T-helper 22 cell (primary cell): ENCODE data around the gene SPHK2.
"Not testable (repeated sequence)": the region's sequence is repeated elsewhere in the genome, so short reads cannot be mapped to it uniquely, and the experiment has no call there.

Experiments used
- DNase-seq: peaks from one replicate; pipeline ENCODE4 v3.0.0-alpha.2; 2020; ENCODE audit warnings: low read depth

SPHK2 gene

GRCh38 chr19:48618916-48619691, at the start of gene SPHK2, which contains the start of gene RPL18:
Gene SPHK2, plus strand, starts transcription at chr19:48619506. Its CDS starts 1,009 bp downstream, at chr19:48620515.
Gene RPL18, minus strand, starts transcription at chr19:48619178. Its CDS starts 35 bp downstream, at chr19:48619143.
- peak; percentile 89 for DNase-seq

- no peak for DNase-seq
These were observed 49.5 kb upstream of the SPHK2 start for GRCh38 chr19:48569814-48570213.

- no peak for DNase-seq
These were observed 47.7 kb upstream of the SPHK2 start for GRCh38 chr19:48571378-48572162.

GRCh38 chr19:48573163-48573505, 46.2 kb upstream of the SPHK2 start:
- DNase-seq, result no peak

- no peak for DNase-seq
These were observed 43.2 kb upstream of the SPHK2 start for GRCh38 chr19:48575931-48576622.

GRCh38 chr19:48577908-48578307, 41.4 kb upstream of the SPHK2 start:
- DNase-seq, result not testable (repeated sequence)

GRCh38 chr19:48578891-48579290, 40.4 kb upstream of the SPHK2 start:
- no peak for DNase-seq

GRCh38 chr19:48582168-48582567, 37.1 kb upstream of the SPHK2 start:
- DNase-seq, result no peak

GRCh38 chr19:48587387-48587786, 31.9 kb upstream of the SPHK2 start:
- no peak for DNase-seq

GRCh38 chr19:48588670-48589401, 30.5 kb upstream of the SPHK2 start:
- DNase-seq, result peak; percentile 65

- DNase-seq, result no peak
These were observed 28.3 kb upstream of the SPHK2 start for GRCh38 chr19:48591021-48591420.

- DNase-seq, result no peak
These were observed 24.1 kb upstream of the SPHK2 start for GRCh38 chr19:48595171-48595570.

- no peak for DNase-seq
These were observed 23.5 kb upstream of the SPHK2 start for GRCh38 chr19:48595833-48596232.

- no peak for DNase-seq
These were observed 23.1 kb upstream of the SPHK2 start for GRCh38 chr19:48596237-48596636.

GRCh38 chr19:48596679-48597465, 22.4 kb upstream of the SPHK2 start:
- DNase-seq, result peak; percentile 38

- no peak for DNase-seq
These were observed 20.2 kb upstream of the SPHK2 start for GRCh38 chr19:48598996-48599700.

GRCh38 chr19:48600679-48601417, 18.5 kb upstream of the SPHK2 start:
- no peak for DNase-seq

GRCh38 chr19:48603001-48603400, 16.3 kb upstream of the SPHK2 start:
- no peak for DNase-seq

GRCh38 chr19:48603449-48603848, 15.9 kb upstream of the SPHK2 start:
- no peak for DNase-seq

- no peak for DNase-seq
These were observed 15.5 kb upstream of the SPHK2 start for GRCh38 chr19:48603850-48604249.
